CD4-positive, alpha-beta T cell treated with Interferon gamma for 1 hour (primary cell): Measurements from ENCODE around the gene HOXD13.

Experiments used
- DNase-seq: peaks from one replicate; pipeline ENCODE4 v3.0.0-alpha.2; 2020

The HOXD13 gene

GRCh38 chr2:176107731-176108181 lies 15.2 kb downstream of the HOXD13 start:
- no peak for DNase-seq

- DNase-seq = no peak
These were observed 16.8 kb downstream of the HOXD13 start for GRCh38 chr2:176109192-176109901.

DNA sequence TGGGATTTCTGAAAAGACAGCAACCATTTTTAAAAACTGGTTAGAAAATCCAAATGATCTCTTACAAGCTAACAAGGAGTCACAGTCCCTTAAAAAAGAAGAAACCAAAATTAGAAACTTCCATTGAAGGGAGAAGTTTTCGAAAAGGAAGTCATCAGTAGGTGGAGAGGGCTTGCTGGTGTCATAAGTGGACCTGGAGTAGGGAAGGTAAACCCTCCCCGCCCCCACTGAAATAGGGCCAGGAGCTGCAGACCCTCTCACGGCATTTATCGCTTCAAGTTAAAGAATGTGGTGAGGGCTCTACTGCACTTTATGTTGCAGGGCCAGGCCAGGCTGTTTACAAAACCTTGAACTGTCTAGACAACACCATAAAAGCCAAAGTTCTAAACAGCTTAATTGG lies 17.4 kb downstream of the HOXD13 start:
- no peak for DNase-seq

DNA sequence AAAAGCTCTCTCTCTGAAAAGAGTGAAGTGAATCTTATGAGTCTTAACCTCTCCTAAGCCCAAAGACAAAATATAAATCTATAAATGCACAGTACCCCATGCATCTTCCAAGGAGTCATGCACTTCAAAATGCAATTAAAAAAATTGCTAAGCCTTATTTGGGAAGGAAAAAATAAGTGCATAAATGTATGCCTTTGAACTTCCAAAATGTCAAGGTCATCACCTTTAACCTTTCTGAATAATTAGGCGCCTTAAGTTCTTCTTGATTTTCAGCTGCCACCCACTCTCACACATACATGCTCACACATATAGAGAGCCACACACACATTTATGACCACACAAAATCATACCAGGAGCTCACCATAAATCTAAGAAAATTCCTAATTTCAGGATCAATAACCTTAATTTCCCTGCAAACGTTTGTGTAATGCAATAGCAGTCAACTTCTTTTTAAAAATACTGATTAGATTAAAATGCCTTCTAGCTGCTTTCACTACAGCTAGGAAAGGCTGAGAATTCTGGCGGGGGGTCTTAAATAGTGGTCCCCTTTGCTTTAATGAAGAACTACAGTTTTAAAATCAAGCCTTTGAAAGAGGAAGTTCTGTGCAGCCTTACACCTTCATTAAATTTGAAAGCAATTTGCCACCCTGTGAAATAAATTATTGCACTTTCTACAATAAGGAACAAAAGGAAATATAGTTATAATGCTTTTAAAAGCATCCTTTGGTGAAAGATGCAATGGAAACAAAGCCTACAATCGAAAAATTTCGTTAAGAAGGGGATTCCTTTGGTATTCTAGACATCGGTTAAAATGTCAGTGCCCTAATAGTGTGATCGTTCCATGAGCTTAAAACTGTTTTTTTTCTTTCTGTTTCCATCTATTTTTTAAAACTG lies 18.1 kb downstream of the HOXD13 start:
- no peak for DNase-seq

DNA sequence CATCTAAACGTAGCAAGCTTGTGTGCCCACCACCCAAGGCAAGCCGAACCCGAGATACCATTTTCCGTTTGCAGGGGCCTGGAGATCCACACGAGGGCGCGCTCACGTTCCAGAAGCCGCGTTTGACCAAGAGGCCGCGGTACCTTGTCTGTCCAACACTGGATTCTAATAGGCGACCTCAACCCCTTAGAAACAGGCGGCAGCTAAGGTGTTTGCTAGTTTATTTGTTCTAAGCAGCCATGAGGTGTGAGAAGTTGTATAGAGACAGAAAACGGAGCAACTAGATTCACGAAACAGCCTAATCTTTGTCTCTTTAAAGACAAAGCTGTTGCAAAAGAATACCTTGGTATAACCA lies 18.8 kb downstream of the HOXD13 start:
- no peak for DNase-seq

DNA sequence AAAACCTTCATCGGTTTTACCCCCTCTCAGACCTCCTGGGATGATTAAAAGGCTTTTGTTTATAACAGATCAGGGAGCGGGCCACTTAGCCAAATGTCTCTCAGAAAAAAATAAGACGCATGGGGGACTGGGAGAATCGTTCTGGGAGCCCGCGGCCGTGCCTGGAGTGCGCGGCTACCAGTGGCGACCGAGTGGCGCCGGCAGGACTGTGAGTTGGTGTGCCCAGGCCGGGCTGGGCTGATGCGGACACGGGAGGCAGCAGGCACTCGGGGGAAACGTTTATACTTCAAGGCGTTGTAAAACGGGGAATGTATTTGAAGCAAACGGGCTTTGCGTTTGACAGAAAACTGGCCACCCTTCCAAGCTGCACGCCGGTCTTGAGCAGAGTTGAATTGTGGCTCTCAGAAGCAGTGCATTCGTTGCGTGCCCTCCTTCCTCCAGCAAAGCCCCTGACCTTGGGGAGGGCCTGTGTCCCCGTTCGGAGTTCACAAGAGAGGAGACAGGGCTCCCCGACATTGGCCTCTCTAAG lies 19.4 kb downstream of the HOXD13 start:
- DNase-seq = no peak

DNA sequence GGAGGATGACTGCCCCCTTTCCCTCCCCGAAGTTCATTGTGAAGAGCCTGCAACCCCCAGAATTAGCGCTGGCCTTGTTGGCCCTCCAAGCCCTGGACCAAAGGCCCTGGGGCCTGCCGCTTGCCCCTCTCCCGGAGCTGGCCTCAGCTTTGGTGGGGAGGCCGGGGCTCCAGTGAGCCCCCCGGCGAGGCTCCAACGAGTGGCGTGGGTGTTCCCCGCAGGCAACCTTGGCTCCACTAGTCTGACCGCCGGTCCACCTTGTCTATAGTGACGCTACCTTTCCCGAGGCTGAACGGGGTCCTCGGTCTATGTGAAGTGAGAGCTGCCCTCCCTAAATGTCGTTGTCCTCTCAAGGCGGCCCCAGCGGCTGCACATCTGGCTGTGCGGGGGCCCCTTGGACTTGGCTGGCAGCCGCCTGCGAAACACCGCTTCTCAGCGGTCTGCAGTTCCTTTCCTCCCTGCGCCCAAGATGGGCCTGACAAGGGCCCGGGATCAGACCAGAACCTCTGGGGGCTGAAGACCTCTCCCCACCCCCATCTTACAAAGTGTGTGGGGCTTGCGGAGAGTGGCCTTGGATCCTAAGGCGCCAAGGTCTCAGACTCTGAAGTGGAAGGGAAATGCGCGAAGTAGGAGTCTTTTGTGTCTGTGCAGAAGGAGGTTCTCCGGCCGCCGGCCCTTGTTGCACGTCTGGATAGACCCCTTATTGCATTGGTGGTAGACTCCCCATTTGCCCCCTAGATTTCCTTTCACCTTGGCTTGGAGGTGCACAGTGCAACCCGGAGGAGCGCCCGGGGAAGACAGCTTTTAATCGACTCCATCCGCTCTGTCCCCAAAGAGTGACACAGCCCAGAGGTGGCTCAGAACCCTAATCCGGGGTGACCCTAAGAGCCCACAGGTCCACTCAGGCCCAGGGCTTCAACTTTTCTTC lies 20.1 kb downstream of the HOXD13 start:
- DNase-seq = no peak

DNA sequence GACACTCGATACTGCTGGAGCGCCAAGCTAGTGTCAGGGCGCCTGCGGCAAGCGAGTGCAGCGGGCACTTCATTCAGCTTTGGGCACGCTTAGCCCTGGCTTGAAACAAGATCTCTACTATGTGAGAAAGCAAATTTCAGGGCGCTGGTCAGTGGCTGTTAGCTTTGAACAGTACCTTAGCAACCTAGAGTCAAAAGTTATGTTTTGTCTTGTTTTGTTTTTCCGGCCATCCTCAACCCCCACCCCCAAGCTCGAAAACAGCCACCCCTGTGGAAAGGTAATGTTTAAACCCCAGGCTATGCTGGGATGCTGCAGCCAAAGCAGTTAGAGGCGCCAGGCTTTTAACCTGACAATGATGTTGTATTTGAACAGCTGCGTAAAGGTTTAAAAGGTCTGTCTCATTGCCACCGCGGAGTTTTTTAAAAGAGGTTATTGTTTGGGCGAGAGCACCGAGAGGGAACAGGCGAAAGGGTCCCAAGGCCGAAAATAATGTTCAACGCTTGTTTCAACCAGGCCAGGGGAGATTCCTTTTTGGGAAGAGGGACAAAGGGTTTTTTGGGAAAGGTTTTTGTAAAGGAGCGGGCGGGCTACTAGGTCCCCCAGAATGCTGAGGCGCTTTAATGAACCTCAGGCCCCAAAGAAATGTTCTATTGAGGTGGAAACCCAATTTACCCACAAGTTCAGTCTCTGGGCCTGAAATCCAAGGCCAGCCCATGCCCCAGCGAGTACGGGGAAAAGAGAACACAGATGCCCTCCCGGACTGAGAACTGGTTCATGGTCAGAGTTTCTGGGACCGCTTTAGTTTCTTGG lies 21.8 kb downstream of the HOXD13 start:
- DNase-seq = no peak

DNA sequence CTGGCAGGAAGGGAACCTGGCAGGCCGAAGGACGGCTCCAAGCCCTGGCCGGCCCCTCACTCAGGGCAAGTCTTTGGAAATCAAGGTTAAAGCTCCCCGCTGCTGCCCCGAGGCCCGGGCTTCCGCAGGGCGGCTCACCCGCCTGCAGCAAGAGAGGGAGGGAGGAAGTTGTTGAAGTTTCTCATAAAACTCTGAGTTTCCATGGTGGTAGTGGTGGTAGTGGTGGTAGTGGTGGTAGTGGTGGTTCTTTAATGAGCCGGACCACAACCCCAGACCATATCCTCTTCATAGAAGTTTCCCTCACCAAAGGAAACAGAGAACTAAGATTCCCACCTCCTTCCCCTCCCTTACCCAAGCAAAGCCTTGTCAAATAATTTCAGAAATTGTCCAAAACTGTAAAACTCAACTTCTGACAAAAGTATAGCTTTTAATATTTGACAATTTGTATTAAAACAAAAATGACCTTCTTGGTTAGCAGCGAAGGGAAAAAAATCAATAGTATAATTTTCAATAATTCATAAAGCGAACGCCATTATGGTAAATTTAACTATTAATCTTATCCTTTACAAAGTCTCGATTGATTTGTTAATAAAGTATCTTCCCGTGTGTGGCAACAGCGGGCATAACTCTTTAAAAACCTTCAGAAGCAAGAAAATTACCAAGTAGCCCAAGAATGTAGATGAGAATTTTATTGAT lies 22.6 kb downstream of the HOXD13 start:
- DNase-seq = no peak

GRCh38 chr2:176115883-176116813 lies 23.6 kb downstream of the HOXD13 start, which contains the start of gene HOXD10:
Gene HOXD10, plus strand, starts transcription at chr2:176116778. Its CDS starts 56 bp downstream, at chr2:176116834.
- no peak for DNase-seq

DNA sequence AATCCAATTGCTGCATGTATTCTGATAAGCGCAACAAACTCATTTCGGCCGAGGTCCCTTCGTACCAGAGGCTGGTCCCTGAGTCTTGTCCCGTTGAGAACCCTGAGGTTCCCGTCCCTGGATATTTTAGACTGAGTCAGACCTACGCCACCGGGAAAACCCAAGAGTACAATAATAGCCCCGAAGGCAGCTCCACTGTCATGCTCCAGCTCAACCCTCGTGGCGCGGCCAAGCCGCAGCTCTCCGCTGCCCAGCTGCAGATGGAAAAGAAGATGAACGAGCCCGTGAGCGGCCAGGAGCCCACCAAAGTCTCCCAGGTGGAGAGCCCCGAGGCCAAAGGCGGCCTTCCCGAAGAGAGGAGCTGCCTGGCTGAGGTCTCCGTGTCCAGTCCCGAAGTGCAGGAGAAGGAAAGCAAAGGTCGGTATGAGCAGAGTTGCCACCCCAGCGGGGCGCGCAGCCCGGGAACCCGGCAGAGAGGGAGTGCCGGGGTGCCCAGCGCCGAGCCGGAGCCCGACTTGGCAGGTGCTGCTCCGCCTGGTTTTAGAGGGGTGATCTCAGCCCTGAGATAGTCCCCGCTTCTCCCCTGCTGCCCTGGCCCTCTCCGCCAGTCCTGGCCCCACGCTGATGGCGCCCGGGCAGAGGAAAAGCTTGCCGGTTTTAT lies 24.8 kb downstream of the HOXD13 start:
- no peak for DNase-seq

DNA sequence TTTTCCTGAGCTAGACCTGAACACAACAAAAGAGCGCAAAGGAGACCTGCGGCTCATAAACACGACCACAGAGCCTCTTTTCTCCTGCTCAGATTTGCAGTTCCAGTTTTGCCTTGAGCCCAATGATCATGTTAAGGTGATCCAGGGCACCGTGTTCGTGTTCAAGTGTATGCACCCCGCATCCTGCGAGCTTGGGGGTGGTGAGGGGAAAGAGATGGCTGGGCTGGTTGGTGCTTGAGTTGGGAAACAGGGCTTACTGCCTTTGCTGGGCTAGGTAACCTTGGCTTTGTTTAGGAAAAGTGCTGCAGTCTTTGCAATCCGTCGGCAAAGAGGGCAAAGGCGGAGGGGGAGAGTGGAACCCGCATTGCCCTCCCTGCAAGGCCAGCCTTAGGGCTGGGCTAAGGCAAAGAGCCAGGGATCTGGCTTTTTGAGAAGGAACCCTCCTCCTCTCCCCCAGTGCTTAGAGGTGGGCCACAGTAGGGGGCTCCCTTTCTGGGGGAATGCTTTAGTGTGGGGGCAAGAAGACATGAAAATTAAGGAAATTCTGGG lies 25.4 kb downstream of the HOXD13 start:
- DNase-seq = no peak

DNA sequence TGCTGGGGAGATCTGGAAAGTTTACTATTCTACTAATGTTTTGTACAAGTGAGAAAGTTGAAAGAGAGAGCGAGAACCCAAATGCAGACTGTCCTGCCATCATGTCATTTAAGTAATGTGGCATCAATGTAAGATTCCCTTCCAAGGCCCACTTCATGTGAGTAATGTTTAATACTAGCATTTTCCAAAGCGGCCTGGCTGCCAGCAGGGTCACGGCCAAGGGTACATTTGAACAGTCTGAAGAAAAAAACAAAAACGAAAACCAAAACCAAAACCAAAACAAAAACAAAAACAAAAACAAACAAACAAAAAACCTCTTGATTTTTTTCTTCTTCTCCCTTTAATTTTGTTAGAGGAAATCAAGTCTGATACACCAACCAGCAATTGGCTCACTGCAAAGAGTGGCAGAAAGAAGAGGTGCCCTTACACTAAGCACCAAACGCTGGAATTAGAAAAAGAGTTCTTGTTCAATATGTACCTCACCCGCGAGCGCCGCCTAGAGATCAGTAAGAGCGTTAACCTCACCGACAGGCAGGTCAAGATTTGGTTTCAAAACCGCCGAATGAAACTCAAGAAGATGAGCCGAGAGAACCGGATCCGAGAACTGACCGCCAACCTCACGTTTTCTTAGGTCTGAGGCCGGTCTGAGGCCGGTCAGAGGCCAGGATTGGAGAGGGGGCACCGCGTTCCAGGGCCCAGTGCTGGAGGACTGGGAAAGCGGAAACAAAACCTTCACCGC lies 26.2 kb downstream of the HOXD13 start:
- DNase-seq = no peak

DNA sequence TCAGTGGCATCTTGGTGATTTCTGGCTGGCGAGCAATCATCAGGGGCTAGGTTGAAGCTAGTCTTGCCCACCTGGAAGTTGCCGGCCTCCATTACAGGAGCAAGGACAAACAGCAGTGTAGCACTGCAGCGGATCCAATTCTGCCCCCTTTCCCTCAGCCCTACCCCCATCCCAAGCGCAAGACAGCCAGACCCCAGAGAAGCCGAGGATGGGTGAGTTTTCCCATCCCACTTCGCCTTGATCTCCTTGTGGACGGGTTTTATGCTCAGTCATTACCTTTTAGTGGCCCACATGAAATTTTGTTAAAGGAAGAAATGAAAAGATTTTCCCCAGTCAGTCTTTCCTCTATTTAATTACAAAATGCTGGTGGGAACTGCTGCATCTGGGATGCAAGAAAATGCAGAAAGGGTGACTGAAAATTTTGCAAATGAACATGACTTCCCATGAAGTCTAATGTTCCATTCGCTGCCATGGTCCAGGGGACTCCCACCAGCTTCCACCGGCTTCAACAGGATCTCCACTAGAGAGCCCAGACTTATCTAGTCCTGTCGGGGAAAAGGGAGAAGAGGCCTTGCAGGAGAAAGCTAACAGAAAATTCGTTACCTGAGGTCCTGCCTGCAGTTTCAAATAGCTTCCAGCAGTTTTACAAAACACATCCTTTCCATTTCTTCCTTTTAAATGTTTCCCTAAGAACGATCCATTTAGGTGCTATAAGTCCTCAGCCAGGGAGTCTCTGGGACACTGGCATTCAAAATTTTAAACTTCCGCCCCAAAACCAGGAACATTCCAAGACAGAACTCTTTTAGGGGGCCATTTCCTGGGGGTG lies 28.1 kb downstream of the HOXD13 start:
- DNase-seq = no peak

GRCh38 chr2:176121190-176122051 lies 28.9 kb downstream of the HOXD13 start:
- DNase-seq = no peak

DNA sequence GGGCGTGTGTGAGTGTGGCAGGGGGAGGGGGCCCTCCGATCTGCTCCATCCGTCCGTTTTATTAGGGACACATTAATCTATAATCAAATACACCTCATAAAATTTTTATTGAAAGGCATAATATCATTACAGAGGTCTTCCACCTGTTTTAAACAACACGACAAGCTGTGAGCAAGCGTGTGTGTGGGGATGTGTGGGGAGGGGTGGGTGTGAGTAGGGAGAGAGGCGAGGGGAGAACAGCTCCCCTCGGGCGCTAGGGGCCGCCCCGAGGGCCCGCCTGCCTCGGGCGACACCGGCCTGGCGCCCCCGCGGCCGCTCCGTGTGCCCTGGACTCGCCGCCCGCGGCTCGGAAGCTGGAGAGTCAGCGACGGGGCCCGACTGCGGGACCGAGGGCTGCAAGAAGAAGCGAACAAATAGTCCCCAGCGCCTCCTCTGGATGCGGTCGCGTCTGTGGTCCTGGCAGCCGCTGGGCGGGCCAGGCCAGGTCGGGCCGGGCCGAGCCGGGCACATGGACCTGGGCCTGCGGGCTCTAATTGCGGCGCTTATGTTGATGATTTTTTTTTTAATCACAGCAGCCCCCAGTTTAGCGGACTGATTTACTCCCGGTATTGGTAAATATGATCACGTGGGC lies 29.6 kb downstream of the HOXD13 start:
- DNase-seq = no peak
